SKM-1 treated with dmso at 0.1 percent for 144 hours (cell line): Measurements from ENCODE around the gene TTC7B.

Source experiments
- DNase-seq: peaks from one replicate; lab custom pipeline; 2025; ENCODE audit not compliant: unreplicated experiment; lab: John Stamatoyannopoulos, UW

Gene TTC7B

GRCh38 chr14:90567991-90568390 lies 248.2 kb downstream of the TTC7B start:
- no peak for DNase-seq

GRCh38 chr14:90567191-90567590 lies 249.0 kb downstream of the TTC7B start:
- no peak for DNase-seq

GRCh38 chr14:90566481-90566880 lies 249.7 kb downstream of the TTC7B start:
- no peak for DNase-seq

GRCh38 chr14:90564496-90564895 lies 251.7 kb downstream of the TTC7B start:
- no peak for DNase-seq

- DNase-seq = no peak
These were observed 253.6 kb downstream of the TTC7B start for GRCh38 chr14:90562652-90563051.

- DNase-seq = no peak
These were observed 254.3 kb downstream of the TTC7B start for GRCh38 chr14:90561920-90562319.

- no peak for DNase-seq
These were observed 255.2 kb downstream of the TTC7B start for GRCh38 chr14:90560991-90561390.

GRCh38 chr14:90560558-90560957 lies 255.7 kb downstream of the TTC7B start:
- DNase-seq = no peak

- no peak for DNase-seq
These were observed 256.3 kb downstream of the TTC7B start for GRCh38 chr14:90559811-90560492.

- no peak for DNase-seq
These were observed 257.1 kb downstream of the TTC7B start for GRCh38 chr14:90558983-90559590.

- no peak for DNase-seq
These were observed 257.9 kb downstream of the TTC7B start for GRCh38 chr14:90558041-90558982.

- DNase-seq = no peak
These were observed 258.7 kb downstream of the TTC7B start for GRCh38 chr14:90557516-90557915.

- DNase-seq = no peak
These were observed 259.4 kb downstream of the TTC7B start for GRCh38 chr14:90556666-90557450.

- no peak for DNase-seq
These were observed 260.2 kb downstream of the TTC7B start for GRCh38 chr14:90556012-90556477.

GRCh38 chr14:90555126-90556011 lies 260.9 kb downstream of the TTC7B start:
- DNase-seq = no peak

- DNase-seq = no peak
These were observed 261.9 kb downstream of the TTC7B start for GRCh38 chr14:90554341-90554740.

- no peak for DNase-seq
These were observed 262.3 kb downstream of the TTC7B start for GRCh38 chr14:90553921-90554336.

GRCh38 chr14:90553298-90553920 lies 262.8 kb downstream of the TTC7B start:
- no peak for DNase-seq
